HCT116 (cell line): Measurements from ENCODE around the gene SCCPDH. TPM values are rescaled to one million over a fixed set of nuclear protein-coding genes. Genes with fewer than 3 reads are reported as not detected.

Source experiments
- ATAC-seq: fragments of 200-7000 bp; cut with Tn5 transposase; 2 replicates; pipeline ENCODE4 v1.9.1; 2020; ENCODE audit warnings: mild to moderate bottlenecking, moderate library complexity
- BruUV-seq: library from RNA; stranded (reverse); fragments of 400-500 nt; replicated peaks from 2 replicates; lab custom pipeline; 2021; lab: Mats Ljungman, UMichigan
- CTCF ChIA-PET: fragments of 300-600 bp; sonication (Branson Sonifier 250); formaldehyde crosslinking; loops from one replicate; lab custom pipeline; 2021; ENCODE audit warnings: antibody characterized with exemption; lab: Charles Lee
- POLR2A ChIA-PET: fragments of 300-600, 350-600 bp; sonication (Branson Sonifier 250); formaldehyde crosslinking; loops from one replicate; lab custom pipeline; 2021; ENCODE audit warnings: antibody characterized with exemption; lab: Charles Lee
- RAD21 ChIA-PET, 2 experiments: fragments of 300-600 bp; sonication (Branson Sonifier 250); formaldehyde crosslinking; loops; one replicate each; lab custom pipeline; 2023; ENCODE audit warnings: low total read pairs in 2 of 2; ENCODE audit not compliant: uncharacterized antibody in 2 of 2, unreplicated experiment in 2 of 2, low non-redundant PET in 1 of 2; lab: Charles Lee
- DNase-seq: peaks from one replicate; pipeline ENCODE4 v3.0.0-alpha.2; 2010; ENCODE audit warnings: low read depth, low spot score
- H2AFZ ChIP-seq: fragments of 200-600 bp; shearing (Covaris generic), sonication (generic); 2 replicates; pipeline ENCODE4 v1.6.1; 2017; ENCODE audit warnings: low read depth, mixed run types, mixed read lengths, antibody characterized with exemption, low read length; ENCODE audit not compliant: poor library complexity, severe bottlenecking
- H3K27ac ChIP-seq: 2 replicates; pipeline ENCODE4 v1.5.1; 2012; ENCODE audit warnings: low read depth, low read length
- H3K27me3 ChIP-seq: fragments of 200-600 bp; sonication (generic); 2 replicates; pipeline ENCODE4 v1.6.1; 2016; ENCODE audit warnings: mixed run types, low read length, mixed read lengths; ENCODE audit not compliant: insufficient read depth
- H3K36me3 ChIP-seq, 2 experiments: fragments of 200-500 bp in 1 of 2; fragments of 200-600 bp in 1 of 2; sonication (Bioruptor generic) in 1 of 2; sonication (generic) in 1 of 2; 2 replicates each; pipeline versions ENCODE4 v1.5.1 to v1.6.1; 2014 to 2016; ENCODE audit warnings: low read length in 2 of 2, inconsistent platforms in 1 of 2, mixed read lengths in 1 of 2, mixed run types in 1 of 2; ENCODE audit not compliant: insufficient read depth in 2 of 2, control insufficient read depth in 1 of 2
- H3K4me1 ChIP-seq, 2 experiments: fragments of 200-600 bp in 1 of 2; sonication (generic) in 1 of 2; 2 replicates each; pipeline versions ENCODE4 v1.5.1 to v1.6.1; 2012 to 2017; ENCODE audit warnings: low read length in 2 of 2, inconsistent platforms in 1 of 2, mild to moderate bottlenecking in 1 of 2, mixed read lengths in 1 of 2, mixed run types in 1 of 2, moderate library complexity in 1 of 2; ENCODE audit not compliant: insufficient read depth in 2 of 2, control insufficient read depth in 1 of 2
- H3K4me2 ChIP-seq: fragments of 200-600 bp; sonication (generic); 2 replicates; pipeline ENCODE4 v1.6.1; 2017; ENCODE audit warnings: mixed run types, low read length, mixed read lengths
- H3K4me3 ChIP-seq, 2 experiments: fragments of 200-600 bp in 1 of 2; sonication (generic) in 1 of 2; replicated peaks in 1 of 2; 2 replicates each; pipeline ENCODE4 v1.5.1; 2011 to 2016; ENCODE audit warnings: low read length in 2 of 2, control low read depth in 1 of 2, low read depth in 1 of 2, mild to moderate bottlenecking in 1 of 2, mixed read lengths in 1 of 2, mixed run types in 1 of 2
- H3K79me2 ChIP-seq: fragments of 200-600 bp; sonication (generic); 2 replicates; pipeline ENCODE4 v1.6.1; 2017; ENCODE audit warnings: mild to moderate bottlenecking, mixed run types, low read length, moderate library complexity, mixed read lengths; ENCODE audit not compliant: insufficient read depth
- H3K9ac ChIP-seq: fragments of 200-600 bp; sonication (generic); 2 replicates; pipeline ENCODE4 v1.6.1; 2016; ENCODE audit warnings: low read length, mixed read lengths
- H3K9me2 ChIP-seq: fragments of 200-600 bp; sonication (generic), shearing (Covaris generic); 2 replicates; pipeline ENCODE4 v1.6.1; 2017; ENCODE audit warnings: mixed run types, mild to moderate bottlenecking, moderate library complexity; ENCODE audit not compliant: insufficient read depth
- H3K9me3 ChIP-seq, 2 experiments: fragments of 200-500 bp in 1 of 2; fragments of 200-600 bp in 1 of 2; sonication (Bioruptor generic) in 1 of 2; sonication (generic) in 1 of 2; 2 replicates each; pipeline ENCODE4 v1.6.1; 2014 to 2017; ENCODE audit warnings: low read length in 2 of 2, mixed read lengths in 2 of 2, inconsistent platforms in 1 of 2, low read depth in 1 of 2, mild to moderate bottlenecking in 1 of 2, mixed run types in 1 of 2, moderate library complexity in 1 of 2; ENCODE audit not compliant: control insufficient read depth in 1 of 2, insufficient read depth in 1 of 2
- H4K20me1 ChIP-seq: fragments of 200-600 bp; sonication (generic), shearing (Covaris generic); 2 replicates; pipeline ENCODE4 v1.6.1; 2017; ENCODE audit warnings: mixed run types, mild to moderate bottlenecking, moderate library complexity; ENCODE audit not compliant: insufficient read depth
- EGR1 ChIP-seq: IDR thresholded peaks from 2 replicates; pipeline ENCODE4 v1.6.1; 2012; ENCODE audit warnings: low read depth
- ELF1 ChIP-seq: IDR thresholded peaks from 2 replicates; pipeline ENCODE4 v1.6.1; 2012; ENCODE audit warnings: low read depth, borderline replicate concordance
- EZH2 ChIP-seq: fragments of 200-600 bp; sonication (generic); IDR thresholded peaks from 2 replicates; pipeline ENCODE4 v1.6.1; 2017; ENCODE audit warnings: antibody characterized with exemption, mixed run types
- EZH2phosphoT487 ChIP-seq: fragments of 200-600 bp; IDR thresholded peaks from 2 replicates; pipeline ENCODE4 v1.6.1; 2018; ENCODE audit warnings: antibody characterized with exemption, borderline replicate concordance
- JUND ChIP-seq: IDR thresholded peaks from 2 replicates; pipeline ENCODE4 v1.6.1; 2012
- RAD21 ChIP-seq: IDR thresholded peaks from 2 replicates; pipeline ENCODE4 v1.6.1; 2012; ENCODE audit warnings: low read depth, mild to moderate bottlenecking
- SRF ChIP-seq: IDR thresholded peaks from 2 replicates; pipeline ENCODE4 v1.6.1; 2012; ENCODE audit warnings: low read depth
- TCF7L2 ChIP-seq: IDR thresholded peaks from 2 replicates; pipeline ENCODE4 v1.7.0; 2011; ENCODE audit warnings: borderline replicate concordance, inconsistent platforms; ENCODE audit not compliant: insufficient read depth, insufficient read length; ENCODE audit errors: extremely low read depth
- YY1 ChIP-seq: IDR thresholded peaks from 2 replicates; pipeline ENCODE4 v1.6.1; 2011; ENCODE audit warnings: low read length, low read depth, moderate library complexity, mild to moderate bottlenecking; ENCODE audit not compliant: insufficient replicate concordance; ENCODE audit errors: extremely low read depth
- ZNF274 ChIP-seq: fragments of 200-500 bp; sonication (Bioruptor generic); IDR thresholded peaks from 2 replicates; pipeline ENCODE4 v1.6.1; 2014; ENCODE audit warnings: mild to moderate bottlenecking, low read depth, low read length, inconsistent platforms
- intact Hi-C: fragments of 100-400 bp; cut with micrococcal nuclease; formaldehyde crosslinking; loops from 2 replicates; pipeline ENCODE4 v1.10.0; 2022
- total RNA-seq: library from RNA; stranded (reverse); gene quantifications from one replicate; pipeline ENCODE4 v1.2.1, GENCODE V29; 2021; ENCODE audit not compliant: unreplicated experiment
- TF ChIP-seq, protein P1 (sequence below): IDR thresholded peaks from 2 replicates; pipeline ENCODE4 v1.6.1; 2011; ENCODE audit warnings: mild to moderate bottlenecking, low read length, moderate library complexity; ENCODE audit not compliant: insufficient replicate concordance; ENCODE audit errors: extremely low read depth
- TF ChIP-seq, protein P2 (sequence below): IDR thresholded peaks from 2 replicates; pipeline ENCODE4 v1.6.1; 2012; ENCODE audit warnings: low read depth

SCCPDH gene
- total RNA-seq, 1 experiment from 2014 or later = 0.30 TPM

DNA sequence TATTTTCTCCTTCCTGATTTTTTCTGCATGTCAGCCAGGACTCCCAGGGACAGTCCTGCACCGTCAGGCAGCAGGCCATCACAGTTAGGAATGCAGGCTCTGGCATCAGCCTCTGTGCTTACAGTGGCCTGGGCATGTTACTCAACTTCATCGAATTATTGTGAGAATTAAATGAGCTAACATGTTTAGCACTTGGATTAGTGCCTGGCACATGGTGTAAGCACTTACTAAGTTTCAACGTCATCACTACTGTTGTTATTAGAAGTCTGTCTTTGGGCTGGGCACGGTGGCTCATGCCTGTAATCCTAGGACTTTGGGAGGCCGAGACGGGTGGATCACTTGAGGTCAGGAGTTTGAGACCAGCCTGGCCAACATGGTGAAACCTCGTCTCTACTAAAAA, 45.1 kb downstream of the SCCPDH start:
- no peak for ATAC-seq
- RAD21 ChIA-PET = no interaction called here

More for the DNA sequence above, 45.1 kb downstream of the SCCPDH start:
- DNase-seq = no peak
- intact Hi-C loops = no loop called here
- no peaks in the 10 kb centered on the region for H3K79me2 ChIP-seq
- no peaks in the 10 kb centered on the region for H3K9me2 ChIP-seq
- ChIA-PET CTCF (no interaction called here), POLR2A (no interaction called here)
- no peak for TF ChIP-seq RAD21
- TF ChIP-seq EZH2phosphoT487 = no peak
- no peak for TF ChIP-seq YY1
- TF ChIP-seq JUND = no peak
- TF ChIP-seq EZH2 = no peak
- TF ChIP-seq SRF = no peak
- no peak for TF ChIP-seq ZNF274
- TF ChIP-seq ELF1 = no peak
- no peak for TF ChIP-seq TCF7L2
- TF ChIP-seq, protein P1, sequence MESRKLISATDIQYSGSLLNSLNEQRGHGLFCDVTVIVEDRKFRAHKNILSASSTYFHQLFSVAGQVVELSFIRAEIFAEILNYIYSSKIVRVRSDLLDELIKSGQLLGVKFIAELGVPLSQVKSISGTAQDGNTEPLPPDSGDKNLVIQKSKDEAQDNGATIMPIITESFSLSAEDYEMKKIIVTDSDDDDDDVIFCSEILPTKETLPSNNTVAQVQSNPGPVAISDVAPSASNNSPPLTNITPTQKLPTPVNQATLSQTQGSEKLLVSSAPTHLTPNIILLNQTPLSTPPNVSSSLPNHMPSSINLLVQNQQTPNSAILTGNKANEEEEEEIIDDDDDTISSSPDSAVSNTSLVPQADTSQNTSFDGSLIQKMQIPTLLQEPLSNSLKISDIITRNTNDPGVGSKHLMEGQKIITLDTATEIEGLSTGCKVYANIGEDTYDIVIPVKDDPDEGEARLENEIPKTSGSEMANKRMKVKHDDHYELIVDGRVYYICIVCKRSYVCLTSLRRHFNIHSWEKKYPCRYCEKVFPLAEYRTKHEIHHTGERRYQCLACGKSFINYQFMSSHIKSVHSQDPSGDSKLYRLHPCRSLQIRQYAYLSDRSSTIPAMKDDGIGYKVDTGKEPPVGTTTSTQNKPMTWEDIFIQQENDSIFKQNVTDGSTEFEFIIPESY = no peak
- TF ChIP-seq, protein P2, sequence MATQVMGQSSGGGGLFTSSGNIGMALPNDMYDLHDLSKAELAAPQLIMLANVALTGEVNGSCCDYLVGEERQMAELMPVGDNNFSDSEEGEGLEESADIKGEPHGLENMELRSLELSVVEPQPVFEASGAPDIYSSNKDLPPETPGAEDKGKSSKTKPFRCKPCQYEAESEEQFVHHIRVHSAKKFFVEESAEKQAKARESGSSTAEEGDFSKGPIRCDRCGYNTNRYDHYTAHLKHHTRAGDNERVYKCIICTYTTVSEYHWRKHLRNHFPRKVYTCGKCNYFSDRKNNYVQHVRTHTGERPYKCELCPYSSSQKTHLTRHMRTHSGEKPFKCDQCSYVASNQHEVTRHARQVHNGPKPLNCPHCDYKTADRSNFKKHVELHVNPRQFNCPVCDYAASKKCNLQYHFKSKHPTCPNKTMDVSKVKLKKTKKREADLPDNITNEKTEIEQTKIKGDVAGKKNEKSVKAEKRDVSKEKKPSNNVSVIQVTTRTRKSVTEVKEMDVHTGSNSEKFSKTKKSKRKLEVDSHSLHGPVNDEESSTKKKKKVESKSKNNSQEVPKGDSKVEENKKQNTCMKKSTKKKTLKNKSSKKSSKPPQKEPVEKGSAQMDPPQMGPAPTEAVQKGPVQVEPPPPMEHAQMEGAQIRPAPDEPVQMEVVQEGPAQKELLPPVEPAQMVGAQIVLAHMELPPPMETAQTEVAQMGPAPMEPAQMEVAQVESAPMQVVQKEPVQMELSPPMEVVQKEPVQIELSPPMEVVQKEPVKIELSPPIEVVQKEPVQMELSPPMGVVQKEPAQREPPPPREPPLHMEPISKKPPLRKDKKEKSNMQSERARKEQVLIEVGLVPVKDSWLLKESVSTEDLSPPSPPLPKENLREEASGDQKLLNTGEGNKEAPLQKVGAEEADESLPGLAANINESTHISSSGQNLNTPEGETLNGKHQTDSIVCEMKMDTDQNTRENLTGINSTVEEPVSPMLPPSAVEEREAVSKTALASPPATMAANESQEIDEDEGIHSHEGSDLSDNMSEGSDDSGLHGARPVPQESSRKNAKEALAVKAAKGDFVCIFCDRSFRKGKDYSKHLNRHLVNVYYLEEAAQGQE = no peak
- no peak for TF ChIP-seq EGR1
- H3K9me3 ChIP-seq = no peaks in the 10 kb centered on the region
- H3K4me3 ChIP-seq = no peak overlapping the region
- H4K20me1 ChIP-seq = no peaks in the 10 kb centered on the region
- no TSS peak for BruUV-seq
- no peaks in the 10 kb centered on the region for H3K36me3 ChIP-seq
- H3K4me1 ChIP-seq = no peaks in the 10 kb centered on the region
- no peak overlapping the region for H3K27ac ChIP-seq
- no peaks in the 10 kb centered on the region for H3K27me3 ChIP-seq
- no peak overlapping the region for H3K9ac ChIP-seq
- H2AFZ ChIP-seq = no peak overlapping the region
- H3K4me2 ChIP-seq = no peak overlapping the region
